ENCODE data around the gene CHRNA4. TPM values are rescaled to one million over a fixed set of nuclear protein-coding genes. Genes with fewer than 3 reads are reported as not detected.

CHRNA4 gene
- total RNA-seq, 1 donor from 2014 or later: not detected

DNA sequence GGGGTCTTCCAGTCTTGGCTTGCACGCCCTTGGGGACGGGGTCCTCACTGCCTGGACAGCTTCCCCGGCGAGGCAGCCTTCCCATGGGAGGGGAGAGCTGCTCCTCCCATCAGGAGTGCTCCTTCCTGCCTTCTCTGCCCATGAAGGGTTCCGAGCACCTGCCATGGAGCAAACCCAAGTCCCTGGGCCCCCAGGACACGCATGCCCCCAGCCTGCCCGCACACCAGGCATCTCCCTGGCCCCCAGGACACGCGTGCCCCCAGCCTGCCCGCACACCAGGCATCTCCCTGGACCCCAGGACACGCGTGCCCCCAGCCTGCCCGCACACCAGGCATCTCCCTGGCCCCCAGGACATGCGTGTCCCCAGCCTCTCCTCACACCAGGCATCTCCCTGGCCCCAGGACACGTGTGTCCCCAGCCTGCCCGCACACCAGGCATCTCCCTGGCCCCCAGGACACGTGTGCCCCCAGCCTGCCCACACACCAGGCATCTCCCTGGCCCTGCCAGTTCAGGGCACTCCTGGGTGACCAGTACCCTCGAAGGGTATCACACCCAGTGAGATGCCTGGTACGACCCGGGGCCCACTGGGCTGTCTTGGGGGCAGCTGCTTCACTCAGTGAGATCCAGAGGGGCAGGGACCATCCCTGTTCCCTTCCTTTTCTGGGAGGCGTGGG is 46.4 kb downstream of the CHRNA4 start:
- Mint-ChIP-seq H3K27me3 (ENCODE audit: insufficient read depth) (no peaks in the 10 kb centered on the region), H3K4me1 (ENCODE audit: low read depth) (no peaks in the 10 kb centered on the region), H3K36me3 (ENCODE audit: low read depth) (no peaks in the 10 kb centered on the region), H3K27ac (no peak overlapping the region), H3K9me3 (no peaks in the 10 kb centered on the region), H3K4me3 (no peak overlapping the region)
- intact Hi-C loops (cut with micrococcal nuclease): no loop called here
- DNase-seq (ENCODE audit: low spot score): no peak

DNA sequence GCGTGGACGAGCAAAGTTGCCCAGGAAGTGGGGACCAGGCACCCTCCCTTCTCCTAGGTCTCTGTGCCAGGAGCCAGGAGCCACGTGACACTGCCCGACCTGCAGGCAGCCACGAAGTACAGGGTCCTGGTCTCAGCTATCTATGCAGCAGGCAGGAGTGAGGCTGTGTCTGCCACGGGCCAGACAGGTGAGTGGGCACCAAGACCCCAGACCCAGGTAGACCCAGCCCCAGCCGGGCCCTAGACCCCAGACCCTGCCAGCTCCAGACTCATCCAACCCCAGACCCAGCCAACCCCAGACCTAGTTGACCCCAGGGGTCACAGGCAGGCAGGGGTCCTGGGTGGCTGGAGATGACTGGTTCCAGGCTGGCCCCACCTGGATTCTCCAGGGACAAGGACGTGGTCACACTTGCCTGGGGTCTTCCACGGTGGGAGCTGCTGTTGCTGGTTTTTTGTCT is 47.1 kb downstream of the CHRNA4 start:
- no peaks in the 10 kb centered on the region for H3K4me1 Mint-ChIP-seq (ENCODE audit: low read depth)
- no peak overlapping the region for H3K4me3 Mint-ChIP-seq
- H3K27ac Mint-ChIP-seq: no peak overlapping the region
- no peaks in the 10 kb centered on the region for H3K36me3 Mint-ChIP-seq (ENCODE audit: low read depth)
- no peaks in the 10 kb centered on the region for H3K9me3 Mint-ChIP-seq
- intact Hi-C loops (cut with micrococcal nuclease): no loop called here
- H3K27me3 Mint-ChIP-seq (ENCODE audit: insufficient read depth): no peaks in the 10 kb centered on the region
- DNase-seq (ENCODE audit: low spot score): no peak

DNA sequence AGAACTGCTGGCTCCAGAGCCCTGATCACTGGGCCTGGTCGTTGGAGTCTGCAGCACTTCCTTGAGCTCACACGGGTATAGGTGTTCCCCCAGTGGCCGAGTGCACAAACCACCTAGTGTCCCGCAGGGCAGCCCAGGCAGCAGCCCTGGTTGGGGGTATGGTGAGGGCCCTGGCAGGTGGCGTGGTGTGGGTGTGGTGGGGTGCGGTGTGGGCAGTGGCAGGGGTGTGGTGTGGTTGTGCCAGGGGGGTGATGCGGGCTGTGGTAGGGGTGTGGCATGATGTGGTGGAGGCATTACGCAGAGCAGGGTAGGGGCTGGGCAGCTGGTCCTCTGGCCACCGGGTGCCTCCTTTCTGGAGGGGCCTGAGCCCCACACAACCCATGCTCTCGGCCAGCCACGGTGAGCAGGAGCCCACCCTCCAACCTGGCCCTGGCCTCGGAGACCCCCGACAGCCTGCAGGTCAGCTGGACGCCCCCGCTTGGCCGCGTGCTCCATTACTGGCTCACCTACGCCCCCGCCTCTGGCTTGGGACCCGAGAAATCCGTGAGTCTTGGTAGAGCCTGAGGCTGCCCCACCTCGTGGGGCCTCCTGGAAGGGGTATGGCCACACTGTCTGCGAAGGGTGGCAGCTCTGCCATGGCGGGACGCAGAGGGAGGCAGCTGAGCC is 47.7 kb downstream of the CHRNA4 start:
- intact Hi-C loops (cut with micrococcal nuclease): no loop called here
- no peak overlapping the region for H3K27ac Mint-ChIP-seq
- H3K4me3 Mint-ChIP-seq: no peak overlapping the region
- no peaks in the 10 kb centered on the region for H3K9me3 Mint-ChIP-seq
- no peaks in the 10 kb centered on the region for H3K27me3 Mint-ChIP-seq (ENCODE audit: insufficient read depth)
- no peaks in the 10 kb centered on the region for H3K4me1 Mint-ChIP-seq (ENCODE audit: low read depth)
- DNase-seq (ENCODE audit: low spot score): no peak
- no peaks in the 10 kb centered on the region for H3K36me3 Mint-ChIP-seq (ENCODE audit: low read depth)

DNA sequence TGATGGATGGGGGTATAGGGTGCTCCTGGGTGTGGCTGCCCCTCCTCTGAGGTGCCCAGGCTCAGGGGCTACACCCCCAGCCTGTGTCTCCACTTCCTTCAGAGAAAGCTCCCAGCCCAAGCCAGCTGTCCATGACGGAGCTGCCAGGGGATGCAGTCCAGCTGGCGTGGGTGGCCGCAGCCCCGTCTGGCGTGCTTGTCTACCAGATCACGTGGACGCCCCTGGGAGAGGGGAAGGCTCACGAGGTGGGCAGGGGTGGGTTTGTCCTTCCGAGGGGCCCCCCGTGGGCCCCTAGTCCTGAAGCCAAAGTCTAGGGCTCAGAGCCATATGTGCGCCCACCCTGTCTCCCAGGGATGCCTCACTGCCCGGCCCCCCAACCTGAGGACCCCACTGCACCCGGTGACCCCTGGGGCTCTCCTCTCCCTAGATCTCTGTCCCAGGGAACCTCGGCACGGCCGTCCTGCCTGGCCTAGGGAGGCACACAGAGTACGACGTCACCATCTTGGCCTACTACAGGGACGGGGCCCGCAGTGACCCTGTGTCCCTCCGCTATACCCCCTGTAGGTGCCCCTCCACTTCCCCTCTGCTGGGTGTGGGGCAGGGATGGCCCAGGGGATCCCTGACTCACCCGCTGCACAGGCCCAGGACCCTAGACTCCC is 48.3 kb downstream of the CHRNA4 start:
- Mint-ChIP-seq H3K4me1 (ENCODE audit: low read depth) (no peaks in the 10 kb centered on the region), H3K9me3 (no peaks in the 10 kb centered on the region), H3K27me3 (ENCODE audit: insufficient read depth) (no peaks in the 10 kb centered on the region), H3K36me3 (ENCODE audit: low read depth) (no peaks in the 10 kb centered on the region), H3K4me3 (no peak overlapping the region), H3K27ac (no peak overlapping the region)
- intact Hi-C loops (cut with micrococcal nuclease): no loop called here
- DNase-seq (ENCODE audit: low spot score): no peak

DNA sequence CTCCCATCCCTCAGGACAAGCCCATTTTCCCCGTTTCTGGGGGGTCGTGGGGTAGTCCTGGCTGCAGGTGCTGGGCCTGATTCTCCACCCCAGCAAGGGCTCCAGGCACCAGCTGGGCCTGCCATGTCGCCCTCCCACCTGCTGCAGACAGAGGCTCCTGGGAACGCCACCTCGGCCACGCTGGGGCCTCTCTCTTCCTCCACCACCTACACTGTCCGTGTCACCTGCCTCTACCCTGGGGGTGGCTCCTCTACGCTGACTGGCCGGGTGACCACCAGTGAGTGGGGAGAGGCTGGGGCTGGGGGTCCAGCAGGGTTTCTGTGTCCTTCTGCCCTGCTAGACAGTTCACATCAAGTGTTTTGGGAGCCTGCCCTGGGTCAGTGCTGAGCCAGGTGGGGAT is 48.9 kb downstream of the CHRNA4 start:
- Mint-ChIP-seq H3K27ac (no peak overlapping the region), H3K4me3 (no peak overlapping the region), H3K9me3 (no peaks in the 10 kb centered on the region), H3K36me3 (ENCODE audit: low read depth) (no peaks in the 10 kb centered on the region), H3K27me3 (ENCODE audit: insufficient read depth) (no peaks in the 10 kb centered on the region), H3K4me1 (ENCODE audit: low read depth) (no peaks in the 10 kb centered on the region)
- intact Hi-C loops (cut with micrococcal nuclease): no loop called here
- no peak for DNase-seq (ENCODE audit: low spot score)

DNA sequence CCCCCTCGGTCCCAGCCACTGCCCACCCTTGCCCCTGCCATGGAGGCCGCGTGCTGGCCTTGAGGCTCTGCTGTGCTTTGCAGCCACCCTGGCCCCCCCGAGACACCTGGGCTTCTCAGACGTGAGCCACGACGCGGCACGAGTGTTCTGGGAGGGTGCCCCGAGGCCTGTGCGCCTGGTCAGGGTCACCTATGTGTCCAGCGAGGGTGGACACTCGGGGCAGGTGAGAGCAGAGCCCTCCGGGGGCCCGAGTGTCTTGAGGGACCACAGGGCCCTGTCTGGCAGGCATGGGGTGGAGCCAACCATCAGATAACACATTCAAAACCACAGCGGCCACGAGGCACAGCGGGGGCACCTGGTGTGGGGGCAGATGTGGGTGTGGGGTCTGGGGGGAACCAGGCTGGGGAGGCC is 49.3 kb downstream of the CHRNA4 start:
- intact Hi-C loops (cut with micrococcal nuclease): no loop called here
- Mint-ChIP-seq H3K27ac (no peak overlapping the region), H3K36me3 (ENCODE audit: low read depth) (no peaks in the 10 kb centered on the region), H3K4me3 (no peak overlapping the region), H3K27me3 (ENCODE audit: insufficient read depth) (no peaks in the 10 kb centered on the region), H3K9me3 (no peaks in the 10 kb centered on the region), H3K4me1 (ENCODE audit: low read depth) (no peaks in the 10 kb centered on the region)
- DNase-seq (ENCODE audit: low spot score): no peak

DNA sequence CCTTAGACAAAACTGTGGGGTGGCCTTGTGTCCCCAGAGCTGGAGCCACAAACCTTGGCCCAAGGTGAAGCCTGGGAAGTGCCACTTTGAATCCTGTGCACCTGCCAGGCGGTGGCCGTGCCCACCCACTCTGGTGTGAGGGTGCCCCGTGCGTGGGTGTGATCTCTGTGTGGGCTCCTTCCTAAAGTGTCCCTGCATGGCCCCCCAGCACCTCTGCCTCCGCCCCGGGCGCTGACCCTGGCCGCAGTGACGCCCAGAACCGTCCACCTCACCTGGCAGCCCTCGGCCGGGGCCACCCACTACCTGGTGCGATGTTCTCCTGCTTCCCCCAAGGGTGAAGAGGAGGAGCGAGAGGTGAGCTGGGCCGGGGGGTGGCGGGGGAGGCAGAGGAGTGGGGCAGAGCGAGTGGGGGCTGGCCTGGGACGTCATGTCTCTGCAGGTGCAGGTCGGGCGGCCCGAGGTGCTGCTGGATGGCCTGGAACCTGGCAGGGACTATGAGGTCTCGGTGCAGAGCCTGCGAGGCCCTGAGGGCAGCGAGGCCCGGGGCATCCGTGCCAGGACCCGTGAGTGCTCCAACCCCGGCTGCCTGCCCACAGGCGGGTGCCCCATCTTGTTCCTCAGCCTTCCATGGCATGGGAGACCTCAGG is 49.8 kb downstream of the CHRNA4 start:
- Mint-ChIP-seq H3K9me3 (no peaks in the 10 kb centered on the region), H3K4me1 (ENCODE audit: low read depth) (no peaks in the 10 kb centered on the region), H3K4me3 (no peak overlapping the region), H3K36me3 (ENCODE audit: low read depth) (no peaks in the 10 kb centered on the region), H3K27ac (no peak overlapping the region), H3K27me3 (ENCODE audit: insufficient read depth) (no peaks in the 10 kb centered on the region)
- intact Hi-C loops (cut with micrococcal nuclease): no loop called here
- DNase-seq (ENCODE audit: low spot score): no peak

DNA sequence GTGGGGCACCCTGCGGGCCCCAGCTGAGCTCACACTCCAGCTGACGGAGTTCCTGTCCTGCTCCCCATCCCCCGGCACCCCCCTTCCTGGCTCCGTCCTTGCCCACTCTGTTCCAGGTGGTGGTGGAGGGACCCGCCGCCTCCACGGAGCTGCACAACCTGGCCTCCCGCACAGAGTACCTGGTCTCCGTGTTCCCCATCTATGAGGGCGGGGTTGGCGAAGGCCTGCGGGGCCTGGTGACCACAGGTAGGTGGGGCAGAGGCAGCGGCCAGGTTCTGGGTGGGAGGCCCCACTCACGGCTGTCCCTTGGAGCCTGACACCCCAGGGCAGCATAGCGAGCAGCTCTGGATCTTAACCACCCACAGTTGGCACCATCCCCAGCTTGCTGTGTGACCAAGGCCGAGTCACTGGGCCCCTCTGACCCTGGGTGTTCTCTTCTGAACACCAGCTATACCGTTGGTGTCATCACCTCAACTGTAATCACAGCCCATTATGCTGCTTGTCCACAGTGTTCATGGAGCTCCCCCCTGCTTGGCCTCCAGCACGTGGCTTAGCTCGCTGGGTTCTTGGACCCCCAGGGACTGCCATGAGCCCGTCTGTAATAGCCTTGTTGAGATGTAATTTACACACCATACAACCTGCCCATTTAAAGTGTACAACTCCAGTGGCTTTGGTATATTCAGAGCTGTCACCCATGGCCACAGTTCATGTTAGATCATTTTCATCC is 50.7 kb downstream of the CHRNA4 start:
- H3K27ac Mint-ChIP-seq: no peak overlapping the region
- DNase-seq (ENCODE audit: low spot score): no peak
- no peaks in the 10 kb centered on the region for H3K36me3 Mint-ChIP-seq (ENCODE audit: low read depth)
- H3K27me3 Mint-ChIP-seq (ENCODE audit: insufficient read depth): no peaks in the 10 kb centered on the region
- intact Hi-C loops (cut with micrococcal nuclease): no loop called here
- H3K4me1 Mint-ChIP-seq (ENCODE audit: low read depth): no peaks in the 10 kb centered on the region
- H3K4me3 Mint-ChIP-seq: no peak overlapping the region
- H3K9me3 Mint-ChIP-seq: no peaks in the 10 kb centered on the region

DNA sequence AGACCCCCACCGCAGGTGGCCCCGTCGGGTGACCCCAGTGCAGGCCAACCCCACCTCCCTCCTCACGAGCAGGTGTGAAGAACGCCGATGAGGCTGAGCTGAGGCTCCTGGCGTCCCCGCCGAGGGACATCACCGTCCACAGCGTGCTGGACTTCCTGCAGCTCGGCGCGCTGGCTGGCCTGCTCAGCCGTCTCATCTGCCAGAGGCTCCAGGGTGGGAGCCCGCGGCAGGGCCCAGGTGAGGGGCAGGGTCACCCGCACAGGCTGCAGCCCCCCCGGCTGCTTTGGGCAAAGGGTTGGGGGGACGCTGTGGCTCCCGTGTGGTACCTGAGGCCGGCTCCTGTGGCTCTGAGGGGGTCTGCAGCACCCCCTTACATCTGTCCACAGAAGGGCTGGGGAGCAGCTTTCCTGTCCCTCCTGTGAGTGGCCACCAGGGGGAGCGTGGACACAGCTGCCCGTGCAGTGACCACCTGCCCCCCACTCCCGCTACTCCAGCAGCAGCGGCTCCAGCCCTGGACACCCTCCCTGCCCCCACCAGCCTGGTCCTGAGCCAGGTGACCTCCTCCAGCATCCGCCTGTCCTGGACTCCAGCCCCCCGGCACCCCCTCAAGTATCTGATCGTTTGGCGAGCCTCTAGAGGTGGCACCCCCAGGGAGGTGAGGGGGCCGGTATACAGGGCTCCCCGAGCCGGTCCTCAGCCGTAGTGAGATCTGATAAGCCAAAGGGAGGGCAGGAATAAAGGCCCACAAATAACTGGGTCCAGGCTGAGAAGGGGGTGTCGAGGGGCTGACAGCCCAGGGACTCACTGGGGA is 51.7 kb downstream of the CHRNA4 start:
- intact Hi-C loops (cut with micrococcal nuclease): loop anchor here (1.0 kb wide), 1 partner anchor 72 kb away; no protein-coding TSS in a partner anchor
- H3K27ac Mint-ChIP-seq: no peak overlapping the region

DNA sequence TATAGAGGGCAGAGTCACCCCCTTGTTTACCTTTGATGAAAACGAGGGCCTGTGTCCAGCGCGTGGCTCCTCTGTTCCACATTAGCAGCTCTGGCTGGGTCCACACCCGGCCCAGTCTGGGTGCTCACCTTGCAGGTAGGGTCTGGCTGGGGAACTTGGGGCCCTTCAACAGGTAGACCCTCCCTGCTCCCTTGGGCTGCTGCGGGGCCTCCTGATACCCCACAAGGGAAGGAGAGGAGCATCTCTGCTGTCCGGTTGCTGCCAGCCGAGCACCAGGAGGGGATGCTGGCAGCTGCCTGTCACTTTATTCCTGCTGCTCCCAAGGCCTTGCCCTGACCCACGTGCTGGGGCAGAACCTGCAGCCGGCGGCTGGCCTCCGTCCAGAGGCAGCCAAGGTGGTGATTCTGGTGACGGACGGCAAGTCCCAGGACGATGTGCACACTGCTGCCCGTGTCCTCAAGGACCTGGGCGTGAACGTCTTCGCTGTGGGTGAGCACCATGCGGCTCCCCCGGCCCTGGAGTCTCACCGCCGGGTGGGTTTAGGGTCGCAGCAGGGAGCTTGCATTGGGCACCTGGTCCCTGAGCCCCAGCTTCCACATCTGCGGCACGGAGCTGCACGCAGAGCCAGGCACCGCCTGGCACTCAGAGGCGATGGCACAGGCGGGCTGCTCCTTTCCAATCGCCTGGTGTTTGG is 52.8 kb downstream of the CHRNA4 start:
- no peak overlapping the region for H3K4me3 Mint-ChIP-seq
- intact Hi-C loops (cut with micrococcal nuclease): no loop called here
- no peaks in the 10 kb centered on the region for H3K9me3 Mint-ChIP-seq

More for the DNA sequence above, 51.7 kb downstream of the CHRNA4 start:
- Mint-ChIP-seq H3K27me3 (ENCODE audit: insufficient read depth) (no peaks in the 10 kb centered on the region), H3K4me3 (no peak overlapping the region), H3K4me1 (ENCODE audit: low read depth) (no peaks in the 10 kb centered on the region), H3K36me3 (ENCODE audit: low read depth) (no peaks in the 10 kb centered on the region), H3K9me3 (no peaks in the 10 kb centered on the region)
- no peak for DNase-seq (ENCODE audit: low spot score)

DNA sequence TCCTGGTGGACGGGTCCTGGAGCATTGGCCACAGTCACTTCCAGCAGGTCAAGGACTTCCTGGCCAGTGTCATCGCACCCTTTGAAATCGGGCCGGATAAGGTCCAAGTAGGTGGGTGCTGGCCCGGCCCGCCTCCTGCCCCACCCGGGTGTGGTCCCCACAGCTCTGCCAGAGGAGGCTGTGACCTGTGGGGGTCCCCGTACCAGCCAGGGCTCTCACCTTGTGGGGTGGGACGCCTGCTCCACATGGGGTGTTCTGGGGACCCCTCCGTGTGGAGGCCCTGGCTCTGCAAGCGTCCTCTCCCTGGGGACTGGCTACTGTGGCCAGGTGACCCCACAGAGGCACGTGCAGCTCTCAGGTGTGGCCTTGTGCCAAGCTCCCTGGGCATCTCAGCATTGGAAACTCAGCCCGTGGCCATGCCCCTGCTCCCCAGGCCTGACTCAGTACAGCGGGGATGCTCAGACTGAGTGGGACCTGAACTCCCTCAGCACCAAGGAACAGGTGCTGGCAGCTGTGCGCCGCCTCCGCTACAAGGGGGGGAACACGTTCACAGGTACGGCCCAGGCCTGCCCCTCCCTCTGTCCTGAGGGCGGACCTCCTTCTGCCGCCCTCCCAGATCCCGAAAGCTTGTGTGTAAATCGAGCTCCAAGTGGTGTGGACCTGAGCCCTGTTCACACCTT is 53.5 kb downstream of the CHRNA4 start:
- DNase-seq (ENCODE audit: low spot score): no peak
- no peaks in the 10 kb centered on the region for H3K4me1 Mint-ChIP-seq (ENCODE audit: low read depth)
- no peak overlapping the region for H3K27ac Mint-ChIP-seq
- intact Hi-C loops (cut with micrococcal nuclease): no loop called here
- no peaks in the 10 kb centered on the region for H3K27me3 Mint-ChIP-seq (ENCODE audit: insufficient read depth)
- H3K4me3 Mint-ChIP-seq: no peak overlapping the region
- H3K9me3 Mint-ChIP-seq: peaks cover 2% of the 10 kb centered on the region
- no peaks in the 10 kb centered on the region for H3K36me3 Mint-ChIP-seq (ENCODE audit: low read depth)

More for the DNA sequence above, 52.8 kb downstream of the CHRNA4 start:
- Mint-ChIP-seq H3K27ac (no peak overlapping the region), H3K36me3 (ENCODE audit: low read depth) (no peaks in the 10 kb centered on the region), H3K27me3 (ENCODE audit: insufficient read depth) (no peaks in the 10 kb centered on the region), H3K4me1 (ENCODE audit: low read depth) (no peaks in the 10 kb centered on the region)
- no peak for DNase-seq (ENCODE audit: low spot score)

Measured in activated T-helper 1 cell treated with anti-CD3 and anti-CD28 coated beads, Interleukin-12 subunit alpha, Interleukin-12 subunit beta, Interleukin-2, Interleukin-4 antibody, amounts not matched to agents 30 ng/mL and 10 ng/mL and 1 ng/mL, durations not matched to agents 14 hours and 24 hours and 36 hours (primary cell).